Ovary (tissue), 3 donors: ENCODE data around the gene AGMO.

ENCODE experiments used
- CTCF ChIP-seq, 3 donors: fragments of 450-650 bp in 2 of 3; fragments of 200-600 bp in 1 of 3; IDR thresholded peaks; one replicate each; pipeline versions ENCODE4 v1.5.1 to v1.8.0; 2016 to 2022; ENCODE audit warnings: antibody characterized with exemption in 3 of 3, mild to moderate bottlenecking in 1 of 3
- EP300 ChIP-seq: sonication (generic); formaldehyde crosslinking; IDR thresholded peaks from one replicate; pipeline ENCODE4 v1.6.1; 2017; ENCODE audit warnings: antibody characterized with exemption
- POLR2A ChIP-seq: fragments of 450-650 bp; IDR thresholded peaks from one replicate; pipeline ENCODE4 v1.6.1; 2017; ENCODE audit warnings: antibody characterized with exemption, mild to moderate bottlenecking, moderate library complexity
- donor health status: DM: no; HTN: no; CAD: no.

GRCh38 chr7:15581352-15581951 lies 19.6 kb upstream of the AGMO start:
- TF ChIP-seq CTCF (IDR thresholded peaks at IDR 0.05) (no peak), POLR2A (no peak), EP300 (no peak)
